Nephron progenitor cell (in vitro differentiated cells): ENCODE measurements around the gene PTGDR.

Source experiments
- DNase-seq: peaks from one replicate; pipeline ENCODE4 v3.0.0; 2021
- H3K27ac Mint-ChIP-seq: 2 replicates; pipeline ENCODE4 v1.8.0; 2021; ENCODE audit warnings: mild to moderate bottlenecking, moderate library complexity, mixed read lengths
- H3K27me3 Mint-ChIP-seq: 2 replicates; pipeline ENCODE4 v1.8.0; 2021; ENCODE audit warnings: mild to moderate bottlenecking, low read depth, mixed read lengths; ENCODE audit not compliant: poor library complexity
- H3K36me3 Mint-ChIP-seq: 2 replicates; pipeline ENCODE4 v1.8.0; 2021; ENCODE audit warnings: low read depth, mixed read lengths
- H3K4me1 Mint-ChIP-seq: 2 replicates; pipeline ENCODE4 v1.8.0; 2021; ENCODE audit warnings: mixed read lengths
- H3K4me3 Mint-ChIP-seq: 2 replicates; pipeline ENCODE4 v1.8.0; 2021; ENCODE audit warnings: mild to moderate bottlenecking, moderate library complexity, mixed read lengths
- H3K9me3 Mint-ChIP-seq: 2 replicates; pipeline ENCODE4 v1.8.0; 2021; ENCODE audit warnings: mild to moderate bottlenecking, moderate library complexity, mixed read lengths
- TF ChIP-seq, protein P1 (sequence below): fragments of 200-600 bp; sonication (generic); IDR thresholded peaks from 2 replicates; pipeline ENCODE4 v1.5.0; 2021; ENCODE audit warnings: antibody characterized with exemption

Gene PTGDR

DNA sequence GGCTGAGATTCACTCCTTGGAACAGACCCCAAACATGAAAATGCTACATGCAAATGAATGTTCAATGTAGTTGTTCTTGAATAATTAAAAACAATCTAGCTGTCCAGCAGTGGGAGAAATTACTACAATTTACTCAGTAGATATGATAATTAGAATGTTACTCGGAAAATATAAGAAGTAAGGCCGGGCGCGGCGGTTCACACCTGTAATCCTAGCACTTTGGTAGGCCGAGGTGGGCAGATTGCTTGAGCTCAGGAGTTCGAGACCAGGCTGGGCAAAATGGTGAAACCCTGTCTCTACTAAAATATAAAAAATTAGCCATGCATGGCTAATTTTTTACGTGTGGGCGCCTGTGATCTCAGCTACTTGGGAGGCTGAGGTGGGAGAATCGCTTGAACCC is 31.3 kb downstream of the PTGDR start:
- H3K36me3 Mint-ChIP-seq, result no peaks in the 10 kb centered on the region
- H3K27me3 Mint-ChIP-seq, result peaks cover 14% of the 10 kb centered on the region
- TF ChIP-seq, protein P1, sequence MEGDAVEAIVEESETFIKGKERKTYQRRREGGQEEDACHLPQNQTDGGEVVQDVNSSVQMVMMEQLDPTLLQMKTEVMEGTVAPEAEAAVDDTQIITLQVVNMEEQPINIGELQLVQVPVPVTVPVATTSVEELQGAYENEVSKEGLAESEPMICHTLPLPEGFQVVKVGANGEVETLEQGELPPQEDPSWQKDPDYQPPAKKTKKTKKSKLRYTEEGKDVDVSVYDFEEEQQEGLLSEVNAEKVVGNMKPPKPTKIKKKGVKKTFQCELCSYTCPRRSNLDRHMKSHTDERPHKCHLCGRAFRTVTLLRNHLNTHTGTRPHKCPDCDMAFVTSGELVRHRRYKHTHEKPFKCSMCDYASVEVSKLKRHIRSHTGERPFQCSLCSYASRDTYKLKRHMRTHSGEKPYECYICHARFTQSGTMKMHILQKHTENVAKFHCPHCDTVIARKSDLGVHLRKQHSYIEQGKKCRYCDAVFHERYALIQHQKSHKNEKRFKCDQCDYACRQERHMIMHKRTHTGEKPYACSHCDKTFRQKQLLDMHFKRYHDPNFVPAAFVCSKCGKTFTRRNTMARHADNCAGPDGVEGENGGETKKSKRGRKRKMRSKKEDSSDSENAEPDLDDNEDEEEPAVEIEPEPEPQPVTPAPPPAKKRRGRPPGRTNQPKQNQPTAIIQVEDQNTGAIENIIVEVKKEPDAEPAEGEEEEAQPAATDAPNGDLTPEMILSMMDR, result no peak
- no peak overlapping the region for H3K27ac Mint-ChIP-seq
- H3K4me3 Mint-ChIP-seq, result no peak overlapping the region
- H3K9me3 Mint-ChIP-seq, result no peaks in the 10 kb centered on the region
- H3K4me1 Mint-ChIP-seq, result no peaks in the 10 kb centered on the region
- no peak for DNase-seq

GRCh38 chr14:52299692-52300278 is 32.3 kb downstream of the PTGDR start:
- no peaks in the 10 kb centered on the region for H3K9me3 Mint-ChIP-seq
- H3K36me3 Mint-ChIP-seq, result no peaks in the 10 kb centered on the region
- H3K27ac Mint-ChIP-seq, result no peak overlapping the region
- TF ChIP-seq, protein P1, result peak; percentile 75
- peaks cover 14% of the 10 kb centered on the region for H3K27me3 Mint-ChIP-seq
- H3K4me3 Mint-ChIP-seq, result no peak overlapping the region
- no peak for DNase-seq
- H3K4me1 Mint-ChIP-seq, result peaks cover 4% of the 10 kb centered on the region

DNA sequence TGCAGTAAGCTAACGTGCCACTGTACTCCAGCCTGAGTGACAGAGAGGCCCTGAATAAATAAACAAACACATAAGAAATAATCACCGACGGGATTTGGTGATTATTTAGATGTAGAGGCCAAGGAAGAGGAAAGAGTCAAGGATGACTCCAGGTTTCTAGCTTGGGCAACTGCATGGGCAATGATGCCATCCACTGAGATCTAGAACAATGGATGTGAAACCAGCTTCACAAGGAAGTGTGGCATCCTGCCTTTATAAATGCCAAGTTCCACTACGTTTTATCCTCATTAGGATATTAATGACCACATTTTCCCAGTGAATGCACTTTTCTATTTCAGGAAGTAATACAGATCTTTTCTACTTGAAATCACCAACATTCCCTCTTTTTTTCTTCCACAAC is 35.7 kb downstream of the PTGDR start:
- TF ChIP-seq, protein P1, result no peak
- Mint-ChIP-seq H3K27ac (no peak overlapping the region), H3K27me3 (peaks cover 13% of the 10 kb centered on the region), H3K36me3 (no peaks in the 10 kb centered on the region), H3K4me1 (peaks cover 4% of the 10 kb centered on the region), H3K4me3 (no peak overlapping the region), H3K9me3 (no peaks in the 10 kb centered on the region)
- DNase-seq, result no peak

DNA sequence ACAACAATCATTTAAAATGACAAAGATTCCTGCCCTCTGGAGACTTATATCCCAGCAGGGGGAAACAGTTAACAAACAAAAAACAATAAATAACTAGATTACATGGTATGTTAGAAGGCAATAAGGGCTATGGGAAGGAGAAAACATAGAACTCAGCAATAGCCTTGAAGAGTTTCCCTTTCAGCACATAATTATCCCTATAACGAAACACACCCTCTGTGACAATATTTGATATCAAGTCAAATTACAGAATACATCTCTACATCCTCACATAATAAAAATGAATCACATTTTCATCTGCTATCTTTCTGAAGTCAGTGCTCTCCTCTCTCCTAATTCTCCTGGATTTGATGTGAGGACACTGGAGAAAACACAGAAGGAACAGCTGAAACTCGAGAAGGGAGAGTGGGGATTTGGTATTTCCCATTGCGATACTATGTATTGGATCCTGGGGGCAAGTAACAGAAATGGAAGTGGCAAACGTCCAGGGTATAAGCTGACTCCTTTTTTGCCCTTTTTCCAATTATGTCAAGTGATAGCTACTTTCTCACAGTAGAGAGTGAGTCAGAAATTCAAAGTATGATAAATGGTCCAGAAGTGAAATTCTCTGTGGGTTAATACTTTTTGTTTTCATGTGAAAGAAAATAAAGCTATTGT is 36.9 kb downstream of the PTGDR start:
- H3K9me3 Mint-ChIP-seq, result no peaks in the 10 kb centered on the region
- H3K27ac Mint-ChIP-seq, result no peak overlapping the region
- no peak for DNase-seq
- peaks cover 4% of the 10 kb centered on the region for H3K4me1 Mint-ChIP-seq
- H3K27me3 Mint-ChIP-seq, result peaks cover 9% of the 10 kb centered on the region
- no peaks in the 10 kb centered on the region for H3K36me3 Mint-ChIP-seq
- no peak overlapping the region for H3K4me3 Mint-ChIP-seq
- TF ChIP-seq, protein P1, result no peak

GRCh38 chr14:52305014-52305413 is 37.5 kb downstream of the PTGDR start:
- Mint-ChIP-seq H3K4me3 (no peak overlapping the region), H3K27me3 (peaks cover 15% of the 10 kb centered on the region), H3K36me3 (no peaks in the 10 kb centered on the region), H3K4me1 (peaks cover 4% of the 10 kb centered on the region), H3K9me3 (no peaks in the 10 kb centered on the region), H3K27ac (no peak overlapping the region)
- no peak for DNase-seq
- TF ChIP-seq, protein P1, result no peak

- no peaks in the 10 kb centered on the region for H3K9me3 Mint-ChIP-seq
- H3K27me3 Mint-ChIP-seq, result peaks cover 28% of the 10 kb centered on the region
- no peaks in the 10 kb centered on the region for H3K36me3 Mint-ChIP-seq
- no peak overlapping the region for H3K4me3 Mint-ChIP-seq
- no peak overlapping the region for H3K27ac Mint-ChIP-seq
- DNase-seq, result no peak
- peaks cover 14% of the 10 kb centered on the region for H3K4me1 Mint-ChIP-seq
- TF ChIP-seq, protein P1, result no peak
These were observed 39.9 kb downstream of the PTGDR start for GRCh38 chr14:52307376-52307775.
